ENCODE results near the gene FBXO2.

Gene FBXO2

GRCh38 chr1:11639372-11639771 is 14.9 kb downstream of the FBXO2 start:
- Mint-ChIP-seq H3K4me1 (no peaks in the 10 kb centered on the region), H3K27me3 (peaks cover 10% of the 10 kb centered on the region), H3K27ac (no peak overlapping the region), H3K9me3 (no peaks in the 10 kb centered on the region), H3K4me3 (no peak overlapping the region), H3K36me3 (ENCODE audit: low read depth) (no peaks in the 10 kb centered on the region)
- ATAC-seq (no peak), DNase-seq (no peak)

DNA sequence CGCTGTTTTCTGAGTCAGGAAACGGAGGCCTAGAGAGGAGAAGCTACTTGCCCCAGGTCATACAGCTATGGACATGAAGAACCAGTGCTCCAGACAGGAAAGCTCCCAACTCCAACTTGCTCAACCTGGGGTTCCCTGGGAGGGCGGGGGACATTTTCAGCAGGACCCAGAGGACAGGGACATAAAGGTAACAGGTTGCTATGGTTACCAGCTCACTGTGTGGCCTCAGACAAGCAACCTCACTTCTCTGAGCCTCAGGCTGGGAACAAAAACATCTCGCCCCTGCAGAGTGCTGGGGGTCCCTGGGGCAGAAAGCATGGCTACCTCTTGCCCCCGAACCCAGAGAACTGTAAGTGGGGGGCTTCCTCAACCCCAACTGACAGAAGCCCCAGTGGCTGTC is 16.1 kb downstream of the FBXO2 start:
- Mint-ChIP-seq H3K4me3 (no peak overlapping the region), H3K9me3 (no peaks in the 10 kb centered on the region), H3K36me3 (ENCODE audit: low read depth) (no peaks in the 10 kb centered on the region), H3K27me3 (peaks cover 10% of the 10 kb centered on the region), H3K27ac (no peak overlapping the region), H3K4me1 (no peaks in the 10 kb centered on the region)
- DNase-seq (no peak), ATAC-seq (no peak)

GRCh38 chr1:11634365-11635192 is 19.6 kb downstream of the FBXO2 start:
- no peak for ATAC-seq
- H3K27me3 Mint-ChIP-seq: peaks cover 13% of the 10 kb centered on the region
- no peak overlapping the region for H3K27ac Mint-ChIP-seq
- H3K9me3 Mint-ChIP-seq: no peaks in the 10 kb centered on the region
- DNase-seq: no peak
- no peaks in the 10 kb centered on the region for H3K36me3 Mint-ChIP-seq (ENCODE audit: low read depth)
- no peak overlapping the region for H3K4me3 Mint-ChIP-seq
- no peaks in the 10 kb centered on the region for H3K4me1 Mint-ChIP-seq

DNA sequence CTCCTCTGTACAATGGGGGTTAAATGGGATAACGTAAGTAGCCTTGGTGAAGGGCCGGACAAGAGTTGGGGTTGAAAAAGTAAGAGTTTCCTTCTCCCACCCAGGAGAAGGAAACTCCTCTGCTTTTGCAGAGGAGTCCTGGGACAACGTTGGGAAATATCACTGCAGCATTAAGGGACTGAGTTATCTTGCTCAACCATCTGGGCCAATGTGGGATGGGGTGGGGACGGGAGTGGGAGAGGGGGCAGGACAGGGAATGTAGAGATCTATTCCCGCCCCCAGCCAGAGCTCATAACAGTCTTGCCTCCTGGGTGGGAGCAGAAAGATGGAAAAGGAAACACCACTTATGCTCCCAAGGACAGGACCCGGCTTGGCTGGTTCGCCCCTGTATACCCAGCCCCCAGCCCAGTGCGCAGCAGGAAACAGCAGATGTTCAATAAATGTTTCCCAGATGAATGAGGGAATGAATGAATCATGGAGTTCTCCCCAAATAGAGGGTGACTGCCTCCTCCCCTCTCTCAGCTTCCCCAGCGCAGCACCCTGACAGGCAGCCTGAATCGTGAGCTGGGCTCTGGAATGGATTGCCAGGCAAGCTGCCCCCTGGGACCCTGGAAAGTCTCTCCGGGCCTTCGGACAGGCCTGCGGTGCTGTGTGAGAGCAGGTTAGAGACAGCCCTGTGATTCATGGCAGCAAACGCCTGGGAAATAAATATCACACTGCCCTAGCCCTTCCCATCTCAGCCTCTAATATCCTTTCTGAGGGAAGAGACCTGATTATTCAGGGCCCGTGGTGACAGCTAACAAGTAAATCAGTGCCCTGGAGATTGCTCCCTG is 24.8 kb downstream of the FBXO2 start:
- H3K9me3 Mint-ChIP-seq: no peaks in the 10 kb centered on the region
- peaks cover 12% of the 10 kb centered on the region for H3K27me3 Mint-ChIP-seq
- DNase-seq (no peak), ATAC-seq (no peak)
- no peak overlapping the region for H3K27ac Mint-ChIP-seq
- no peaks in the 10 kb centered on the region for H3K4me1 Mint-ChIP-seq
- no peaks in the 10 kb centered on the region for H3K36me3 Mint-ChIP-seq (ENCODE audit: low read depth)
- no peak overlapping the region for H3K4me3 Mint-ChIP-seq

GRCh38 chr1:11628767-11629166 is 25.5 kb downstream of the FBXO2 start:
- Mint-ChIP-seq H3K36me3 (ENCODE audit: low read depth) (no peaks in the 10 kb centered on the region), H3K27ac (no peak overlapping the region), H3K9me3 (no peaks in the 10 kb centered on the region), H3K27me3 (peaks cover 12% of the 10 kb centered on the region), H3K4me3 (no peak overlapping the region), H3K4me1 (no peaks in the 10 kb centered on the region)
- ATAC-seq: no peak
- no peak for DNase-seq

- ATAC-seq (no peak), DNase-seq (no peak)
- Mint-ChIP-seq H3K27ac (no peak overlapping the region), H3K9me3 (no peaks in the 10 kb centered on the region), H3K27me3 (peaks cover 14% of the 10 kb centered on the region), H3K4me1 (no peaks in the 10 kb centered on the region), H3K36me3 (ENCODE audit: low read depth) (no peaks in the 10 kb centered on the region), H3K4me3 (no peak overlapping the region)
Observed at GRCh38 chr1:11626551-11626950, 27.7 kb downstream of the FBXO2 start.

DNA sequence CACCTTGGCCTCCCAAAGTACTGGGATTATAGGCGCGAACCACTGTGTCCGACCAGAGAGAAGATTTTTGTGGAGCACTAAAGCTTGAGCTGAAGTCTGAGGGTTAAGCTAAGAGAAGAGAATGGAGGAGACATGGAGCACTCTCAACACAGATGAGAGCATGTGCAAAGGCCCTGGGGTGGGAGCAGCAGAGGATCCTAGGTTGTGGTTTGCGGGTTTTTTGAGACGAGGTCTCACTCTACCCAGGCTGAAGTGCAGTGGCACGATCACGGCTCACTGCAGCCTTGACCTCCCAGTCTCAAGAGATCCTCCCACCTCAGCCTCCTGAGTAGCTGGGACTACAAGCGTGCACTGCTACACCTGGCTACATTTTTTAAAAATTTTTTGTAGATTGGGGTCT is 30.5 kb downstream of the FBXO2 start:
- no peak overlapping the region for H3K4me3 Mint-ChIP-seq
- H3K27ac Mint-ChIP-seq: no peak overlapping the region
- no peaks in the 10 kb centered on the region for H3K36me3 Mint-ChIP-seq (ENCODE audit: low read depth)
- ATAC-seq: no peak
- H3K9me3 Mint-ChIP-seq: no peaks in the 10 kb centered on the region
- no peak for DNase-seq
- H3K27me3 Mint-ChIP-seq: peaks cover 12% of the 10 kb centered on the region
- no peaks in the 10 kb centered on the region for H3K4me1 Mint-ChIP-seq

GRCh38 chr1:11622398-11622797 is 31.8 kb downstream of the FBXO2 start:
- ATAC-seq: no peak
- H3K4me1 Mint-ChIP-seq: no peaks in the 10 kb centered on the region

GRCh38 chr1:11620924-11621323 is 33.3 kb downstream of the FBXO2 start:
- no peak for DNase-seq
- H3K36me3 Mint-ChIP-seq (ENCODE audit: low read depth): no peaks in the 10 kb centered on the region
- no peaks in the 10 kb centered on the region for H3K4me1 Mint-ChIP-seq
- H3K9me3 Mint-ChIP-seq: no peaks in the 10 kb centered on the region
- H3K27ac Mint-ChIP-seq: no peak overlapping the region
- H3K27me3 Mint-ChIP-seq: peaks cover 9% of the 10 kb centered on the region
- H3K4me3 Mint-ChIP-seq: no peak overlapping the region
- ATAC-seq: no peak

More at GRCh38 chr1:11622398-11622797, 31.8 kb downstream of the FBXO2 start:
- no peaks in the 10 kb centered on the region for H3K9me3 Mint-ChIP-seq
- no peak overlapping the region for H3K4me3 Mint-ChIP-seq
- no peak for DNase-seq
- no peaks in the 10 kb centered on the region for H3K36me3 Mint-ChIP-seq (ENCODE audit: low read depth)
- peaks cover 9% of the 10 kb centered on the region for H3K27me3 Mint-ChIP-seq
- no peak overlapping the region for H3K27ac Mint-ChIP-seq

DNA sequence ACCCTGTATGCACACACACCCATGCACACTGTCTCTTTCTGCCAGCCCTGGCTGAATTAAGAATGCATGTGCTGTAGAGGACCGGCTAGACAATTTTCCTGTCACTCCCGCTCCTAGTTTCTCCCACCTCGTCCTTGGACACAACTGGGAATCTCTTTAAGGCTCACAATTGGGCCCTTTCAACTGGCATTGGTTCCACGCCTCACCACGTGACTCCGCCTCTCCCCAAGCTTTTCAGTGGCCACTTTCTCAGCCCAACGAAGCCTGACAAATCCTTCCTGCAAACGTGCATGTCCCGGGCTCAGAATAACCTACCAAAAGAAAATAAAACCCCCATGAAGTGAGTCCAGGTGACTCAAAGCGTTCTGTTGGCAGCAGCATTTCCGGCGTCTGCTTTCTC is 33.8 kb downstream of the FBXO2 start:
- Mint-ChIP-seq H3K4me1 (no peaks in the 10 kb centered on the region), H3K27me3 (peaks cover 9% of the 10 kb centered on the region), H3K4me3 (no peak overlapping the region), H3K9me3 (no peaks in the 10 kb centered on the region), H3K36me3 (ENCODE audit: low read depth) (no peaks in the 10 kb centered on the region), H3K27ac (no peak overlapping the region)
- no peak for ATAC-seq
- DNase-seq: no peak

GRCh38 chr1:11617741-11618140 is 36.5 kb downstream of the FBXO2 start:
- H3K36me3 Mint-ChIP-seq (ENCODE audit: low read depth): no peaks in the 10 kb centered on the region
- no peak overlapping the region for H3K27ac Mint-ChIP-seq
- ATAC-seq (no peak), DNase-seq (no peak)
- peaks cover 9% of the 10 kb centered on the region for H3K27me3 Mint-ChIP-seq
- no peak overlapping the region for H3K4me3 Mint-ChIP-seq
- H3K9me3 Mint-ChIP-seq: no peaks in the 10 kb centered on the region
- H3K4me1 Mint-ChIP-seq: no peaks in the 10 kb centered on the region

GRCh38 chr1:11617314-11617713 is 36.9 kb downstream of the FBXO2 start:
- Mint-ChIP-seq H3K27me3 (peaks cover 9% of the 10 kb centered on the region), H3K36me3 (ENCODE audit: low read depth) (no peaks in the 10 kb centered on the region), H3K4me3 (no peak overlapping the region), H3K27ac (no peak overlapping the region), H3K4me1 (no peaks in the 10 kb centered on the region), H3K9me3 (no peaks in the 10 kb centered on the region)
- no peak for DNase-seq
- no peak for ATAC-seq

DNA sequence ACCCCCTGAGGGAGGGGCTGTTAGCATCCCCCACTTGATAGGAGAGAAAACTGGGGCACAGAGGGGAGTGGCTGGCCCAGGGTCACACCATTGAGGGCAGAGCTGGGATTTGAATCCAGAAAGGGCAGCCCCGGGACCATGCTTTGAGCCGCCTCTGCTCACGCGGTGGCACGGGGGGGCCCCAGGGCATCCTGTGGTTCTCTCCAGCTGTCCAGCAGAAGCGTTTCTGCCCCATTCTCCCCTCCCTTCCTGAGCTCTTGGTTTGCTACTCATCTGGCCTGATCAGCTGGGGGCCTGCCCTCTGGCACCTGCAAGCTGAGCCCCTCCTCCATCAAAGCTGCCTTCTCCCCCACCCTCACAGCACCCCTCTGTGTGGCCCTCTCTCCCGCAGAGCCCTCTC is 37.5 kb downstream of the FBXO2 start:
- peaks cover 9% of the 10 kb centered on the region for H3K27me3 Mint-ChIP-seq
- DNase-seq (no peak), ATAC-seq (no peak)
- no peaks in the 10 kb centered on the region for H3K36me3 Mint-ChIP-seq (ENCODE audit: low read depth)
- H3K4me3 Mint-ChIP-seq: no peak overlapping the region
- no peaks in the 10 kb centered on the region for H3K9me3 Mint-ChIP-seq
- H3K27ac Mint-ChIP-seq: no peak overlapping the region
- no peaks in the 10 kb centered on the region for H3K4me1 Mint-ChIP-seq

DNA sequence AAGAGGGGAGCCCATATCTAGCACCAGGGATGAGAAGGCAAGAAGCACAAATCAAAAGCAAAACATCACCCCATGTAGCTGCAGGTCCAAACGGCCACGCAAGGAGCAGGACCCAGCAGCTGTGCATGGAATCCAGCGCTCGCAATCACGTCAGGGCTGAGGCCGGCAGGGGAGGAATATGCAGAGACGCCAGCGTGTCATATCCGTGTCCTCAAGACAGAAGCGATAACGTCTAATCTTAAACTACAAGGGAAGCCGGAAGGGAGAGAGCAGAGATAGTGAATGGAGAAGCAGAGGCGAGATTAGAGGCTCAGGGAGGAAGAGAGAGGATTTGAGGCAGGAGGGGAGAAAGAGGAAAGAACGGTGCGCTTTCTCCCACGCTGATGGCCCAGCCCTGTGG is 39.1 kb downstream of the FBXO2 start:
- Mint-ChIP-seq H3K27me3 (peaks cover 9% of the 10 kb centered on the region), H3K36me3 (ENCODE audit: low read depth) (no peaks in the 10 kb centered on the region), H3K4me3 (no peak overlapping the region), H3K27ac (no peak overlapping the region), H3K9me3 (no peaks in the 10 kb centered on the region), H3K4me1 (no peaks in the 10 kb centered on the region)
- DNase-seq: no peak
- ATAC-seq: no peak

DNA sequence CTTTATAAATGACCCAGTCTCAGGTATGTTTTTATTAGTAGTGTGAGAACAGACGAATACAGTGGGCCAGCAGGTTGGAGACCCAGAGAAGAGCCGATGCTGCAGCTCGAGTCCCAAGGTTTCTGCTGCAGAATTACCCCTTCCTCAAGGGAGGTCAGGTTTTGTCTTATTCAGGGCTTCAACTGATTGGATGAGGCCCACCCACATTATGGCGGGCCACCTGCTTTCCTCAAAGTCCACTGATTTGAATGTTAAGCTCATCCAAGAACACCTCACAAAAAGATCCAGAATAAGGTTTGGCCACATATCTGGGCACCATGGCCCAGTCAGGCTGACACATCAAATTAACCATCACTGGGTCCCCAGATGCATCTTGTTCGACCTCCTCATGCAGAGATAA is 40.9 kb downstream of the FBXO2 start:
- DNase-seq (no peak), ATAC-seq (no peak)
- Mint-ChIP-seq H3K27me3 (peaks cover 10% of the 10 kb centered on the region), H3K27ac (no peak overlapping the region), H3K4me3 (no peak overlapping the region), H3K4me1 (no peaks in the 10 kb centered on the region), H3K36me3 (ENCODE audit: low read depth) (no peaks in the 10 kb centered on the region), H3K9me3 (no peaks in the 10 kb centered on the region)
